Peyer's patch (tissue), 4 donors: ENCODE measurements around the gene MYO15A. TPM values are rescaled to one million over a fixed set of nuclear protein-coding genes. Genes with fewer than 3 reads are reported as not detected.

Experiments used
- DNase-seq, 3 donors: peaks; one replicate each; pipeline ENCODE4 v3.0.0-alpha.2; 2017 to 2019
- H3K27ac ChIP-seq, 4 donors: fragments of 200-600 bp; sonication (generic); one replicate each; pipeline ENCODE4 v1.5.1; 2016 to 2019
- H3K27me3 ChIP-seq, 2 donors: fragments of 200-600 bp; sonication (generic); one replicate each; pipeline ENCODE4 v1.5.1; 2019
- H3K36me3 ChIP-seq, 3 donors: fragments of 200-600 bp; sonication (generic); one replicate each; pipeline ENCODE4 v1.5.1; 2016 to 2019
- H3K4me1 ChIP-seq, 4 donors: fragments of 200-600 bp; sonication (generic); one replicate each; pipeline ENCODE4 v1.5.1; 2016 to 2019
- H3K4me3 ChIP-seq, 4 donors: fragments of 200-600 bp; sonication (generic); 1 replicate in 3 of 4; 2 replicates in 1 of 4; pipeline ENCODE4 v1.5.1; 2016 to 2019; ENCODE audit warnings: mild to moderate bottlenecking in 1 of 4
- H3K9me3 ChIP-seq, 4 donors: fragments of 200-600 bp; sonication (generic); one replicate each; pipeline ENCODE4 v1.5.1; 2016 to 2019; ENCODE audit warnings: mild to moderate bottlenecking in 1 of 4
- CTCF ChIP-seq, 6 experiments: fragments of 450-650 bp in 4 of 6; fragments of 200-600 bp in 2 of 6; sonication (generic) in 1 of 6; IDR thresholded peaks; one replicate each; pipeline ENCODE4 v1.5.1; 2017 to 2019; ENCODE audit warnings: antibody characterized with exemption in 6 of 6, mild to moderate bottlenecking in 3 of 6, moderate library complexity in 1 of 6
- POLR2A ChIP-seq, 2 donors: fragments of 450-650 bp; IDR thresholded peaks; one replicate each; pipeline ENCODE4 v1.5.1; 2017; ENCODE audit warnings: antibody characterized with exemption in 2 of 2, mild to moderate bottlenecking in 2 of 2, moderate library complexity in 2 of 2
- total RNA-seq, 4 donors: library from RNA; depleted of rRNA; stranded (reverse); fragments of >200 nt; gene quantifications; one replicate each; pipeline ENCODE4 v1.1.0, GENCODE V29; 2016

Gene MYO15A
- total RNA-seq, 4 donors from 2014 or later: 3.6 to 5.0 (median 3.8) TPM; not detected in 1

GRCh38 chr17:18102640-18103039 is 5.9 kb upstream of the MYO15A start:
- peaks cover 0 to 62% (median 0%) of the 10 kb centered on the region in 3 donors for H3K36me3 ChIP-seq
- H3K4me1 ChIP-seq: no peaks in the 10 kb centered on the region
- peak overlapping the region in 1 of 4 donors; percentile 49 for H3K27ac ChIP-seq
- H3K27me3 ChIP-seq: no peaks in the 10 kb centered on the region
- H3K9me3 ChIP-seq: no peaks in the 10 kb centered on the region
- DNase-seq: peak in 2 of 3 donors; percentile 59 to 61
- H3K4me3 ChIP-seq: no peak overlapping the region
- TF ChIP-seq CTCF (IDR thresholded peaks at IDR 0.05) (no peak), POLR2A (IDR thresholded peaks at IDR 0.05) (no peak)

GRCh38 chr17:18105027-18105426 is 3.5 kb upstream of the MYO15A start:
- Histone ChIP-seq H3K4me1 (no peaks in the 10 kb centered on the region), H3K9me3 (no peaks in the 10 kb centered on the region), H3K27ac (no peak overlapping the region), H3K27me3 (no peaks in the 10 kb centered on the region), H3K36me3 (peaks cover 0 to 38% (median 0%) of the 10 kb centered on the region in 3 donors), H3K4me3 (no peak overlapping the region)
- no peak for TF ChIP-seq POLR2A (IDR thresholded peaks at IDR 0.05)
- TF ChIP-seq CTCF (IDR thresholded peaks at IDR 0.05): no peak
- no peak for DNase-seq

GRCh38 chr17:18105595-18105994 is 3.0 kb upstream of the MYO15A start:
- no peak for DNase-seq

GRCh38 chr17:18106211-18106610 is 2.3 kb upstream of the MYO15A start:
- no peak for DNase-seq
- H3K36me3 ChIP-seq: peaks cover 0 to 29% (median 0%) of the 10 kb centered on the region in 3 donors
- H3K9me3 ChIP-seq: no peaks in the 10 kb centered on the region
- no peak overlapping the region for H3K27ac ChIP-seq
- no peaks in the 10 kb centered on the region for H3K27me3 ChIP-seq
- H3K4me1 ChIP-seq: no peaks in the 10 kb centered on the region
- no peak for TF ChIP-seq CTCF (IDR thresholded peaks at IDR 0.05)
- TF ChIP-seq POLR2A (IDR thresholded peaks at IDR 0.05): no peak
- H3K4me3 ChIP-seq: no peak overlapping the region

More at GRCh38 chr17:18105595-18105994, 3.0 kb upstream of the MYO15A start:
- TF ChIP-seq POLR2A (IDR thresholded peaks at IDR 0.05): no peak
- TF ChIP-seq CTCF (IDR thresholded peaks at IDR 0.05): no peak
- Histone ChIP-seq H3K4me1 (no peaks in the 10 kb centered on the region), H3K9me3 (no peaks in the 10 kb centered on the region), H3K4me3 (no peak overlapping the region), H3K27me3 (no peaks in the 10 kb centered on the region), H3K27ac (no peak overlapping the region), H3K36me3 (peaks cover 0 to 32% (median 0%) of the 10 kb centered on the region in 3 donors)

GRCh38 chr17:18107061-18107790 is 1.3 kb upstream of the MYO15A start:
- no peak overlapping the region for H3K27ac ChIP-seq
- no peaks in the 10 kb centered on the region for H3K9me3 ChIP-seq
- TF ChIP-seq CTCF (IDR thresholded peaks at IDR 0.05) (no peak), POLR2A (IDR thresholded peaks at IDR 0.05) (no peak)
- no peaks in the 10 kb centered on the region for H3K27me3 ChIP-seq
- H3K4me3 ChIP-seq: no peak overlapping the region
- H3K36me3 ChIP-seq: peaks cover 0 to 20% (median 0%) of the 10 kb centered on the region in 3 donors
- DNase-seq: no peak
- no peaks in the 10 kb centered on the region for H3K4me1 ChIP-seq
